MCF 10A (cell line): ENCODE results near the gene CHKB. TPM values are rescaled to one million over a fixed set of nuclear protein-coding genes. Genes with fewer than 3 reads are reported as not detected.

ENCODE experiments used
- BruUV-seq: library from RNA; stranded (reverse); fragments of 400-500 nt; replicated peaks from 2 replicates; lab custom pipeline; 2021; lab: Mats Ljungman, UMichigan
- CTCF ChIA-PET: fragments of 300-600 bp; sonication (Branson Sonifier 250); formaldehyde crosslinking; extraction: SDS; loops from one replicate; lab custom pipeline; 2021; ENCODE audit warnings: antibody characterized with exemption, inconsistent platforms; lab: Yijun Ruan, JAX
- POLR2A ChIA-PET: fragments of 300-600, 350-650 bp; sonication (Branson Sonifier 250); formaldehyde crosslinking; extraction: SDS; loops from one replicate; lab custom pipeline; 2020; ENCODE audit warnings: antibody characterized with exemption, inconsistent platforms; lab: Yijun Ruan, JAX
- DNase-seq: peaks from one replicate; pipeline ENCODE4 v3.0.0-alpha.2; 2018; ENCODE audit not compliant: unreplicated experiment
- H3K27ac Mint-ChIP-seq: one replicate; pipeline ENCODE4 v1.8.0; 2022; ENCODE audit warnings: mild to moderate bottlenecking, low read depth, mixed read lengths; ENCODE audit not compliant: unreplicated experiment
- H3K27me3 Mint-ChIP-seq: one replicate; pipeline ENCODE4 v1.8.0; 2022; ENCODE audit warnings: mixed read lengths; ENCODE audit not compliant: insufficient read depth, unreplicated experiment
- H3K36me3 Mint-ChIP-seq: one replicate; pipeline ENCODE4 v1.8.0; 2022; ENCODE audit warnings: mild to moderate bottlenecking, moderate library complexity, mixed read lengths; ENCODE audit not compliant: insufficient read depth, unreplicated experiment
- H3K4me1 Mint-ChIP-seq: one replicate; pipeline ENCODE4 v1.8.0; 2022; ENCODE audit warnings: mixed read lengths; ENCODE audit not compliant: insufficient read depth, unreplicated experiment
- H3K4me3 Mint-ChIP-seq: one replicate; pipeline ENCODE4 v1.8.0; 2022; ENCODE audit warnings: mild to moderate bottlenecking, moderate library complexity, mixed read lengths; ENCODE audit not compliant: unreplicated experiment
- H3K9me3 Mint-ChIP-seq: one replicate; pipeline ENCODE4 v1.8.0; 2022; ENCODE audit warnings: mixed read lengths; ENCODE audit not compliant: unreplicated experiment
- intact Hi-C: fragments of 100-400 bp; cut with micrococcal nuclease; formaldehyde crosslinking; loops from 2 replicates; pipeline ENCODE4 v1.14.1; 2022
- total RNA-seq: library from RNA; stranded (reverse); gene quantifications from 2 replicates; pipeline ENCODE4 v1.2.3, GENCODE V29; 2022
- TF ChIP-seq, protein P1 (sequence below): fragments of 200-600 bp; IDR thresholded peaks from one replicate; pipeline ENCODE4 v1.8.0; 2022; ENCODE audit warnings: antibody characterized with exemption, mild to moderate bottlenecking; ENCODE audit not compliant: unreplicated experiment

Gene CHKB
- total RNA-seq, 1 experiment from 2014 or later: 60.6 TPM

- POLR2A ChIA-PET: interaction anchor here (0.7 to 4.8 kb wide), 9 partner anchors 10 to 58 kb away, joined by 3 to 51 read pairs (median 10); partner anchors contain the start of genes SCO2, SYCE3 and TYMP
Measured at GRCh38 chr22:50583294-50583861, 729 bp upstream of the CHKB start.

GRCh38 chr22:50581950-50582492 is 628 bp downstream of the CHKB start:
- Mint-ChIP-seq H3K4me1 (no peaks in the 10 kb centered on the region), H3K4me3 (peak overlapping the region; percentile 94), H3K27ac (peak overlapping the region; percentile 93), H3K9me3 (no peaks in the 10 kb centered on the region), H3K27me3 (no peaks in the 10 kb centered on the region), H3K36me3 (peaks cover 14% of the 10 kb centered on the region)
- DNase-seq: peak; percentile 20
- BruUV-seq: no TSS peak
- TF ChIP-seq, protein P1, sequence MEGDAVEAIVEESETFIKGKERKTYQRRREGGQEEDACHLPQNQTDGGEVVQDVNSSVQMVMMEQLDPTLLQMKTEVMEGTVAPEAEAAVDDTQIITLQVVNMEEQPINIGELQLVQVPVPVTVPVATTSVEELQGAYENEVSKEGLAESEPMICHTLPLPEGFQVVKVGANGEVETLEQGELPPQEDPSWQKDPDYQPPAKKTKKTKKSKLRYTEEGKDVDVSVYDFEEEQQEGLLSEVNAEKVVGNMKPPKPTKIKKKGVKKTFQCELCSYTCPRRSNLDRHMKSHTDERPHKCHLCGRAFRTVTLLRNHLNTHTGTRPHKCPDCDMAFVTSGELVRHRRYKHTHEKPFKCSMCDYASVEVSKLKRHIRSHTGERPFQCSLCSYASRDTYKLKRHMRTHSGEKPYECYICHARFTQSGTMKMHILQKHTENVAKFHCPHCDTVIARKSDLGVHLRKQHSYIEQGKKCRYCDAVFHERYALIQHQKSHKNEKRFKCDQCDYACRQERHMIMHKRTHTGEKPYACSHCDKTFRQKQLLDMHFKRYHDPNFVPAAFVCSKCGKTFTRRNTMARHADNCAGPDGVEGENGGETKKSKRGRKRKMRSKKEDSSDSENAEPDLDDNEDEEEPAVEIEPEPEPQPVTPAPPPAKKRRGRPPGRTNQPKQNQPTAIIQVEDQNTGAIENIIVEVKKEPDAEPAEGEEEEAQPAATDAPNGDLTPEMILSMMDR: no peak
- CTCF ChIA-PET: interaction anchor here (0.8 to 1.8 kb wide), 5 partner anchors 13 to 84 kb away, joined by 3 to 5 read pairs (median 3); partner anchors contain the start of gene SYCE3
- intact Hi-C loops: loop anchor here (2.0 to 5.0 kb wide), 3 partner anchors 39 to 109 kb away; partner anchors contain the start of gene SCO2
- POLR2A ChIA-PET: interaction anchor here (0.6 to 4.8 kb wide), 18 partner anchors 10 to 321 kb away, joined by 3 to 51 read pairs (median 4); partner anchors contain the start of genes ARSA, LMF2, NCAPH2 and SCO2

More at GRCh38 chr22:50583294-50583861, 729 bp upstream of the CHKB start:
- Mint-ChIP-seq H3K36me3 (peaks cover 9% of the 10 kb centered on the region), H3K9me3 (no peaks in the 10 kb centered on the region), H3K4me1 (no peaks in the 10 kb centered on the region), H3K27me3 (no peaks in the 10 kb centered on the region), H3K4me3 (peak overlapping the region; percentile 94), H3K27ac (peak overlapping the region; percentile 93)
- TF ChIP-seq, protein P1: no peak
- no TSS peak for BruUV-seq
- CTCF ChIA-PET: interaction anchor here (1.0 kb wide), 1 partner anchor 36 kb away, joined by 3 read pairs; no protein-coding TSS in a partner anchor
- intact Hi-C loops: loop anchor here (2.0 to 5.0 kb wide), 3 partner anchors 37 to 107 kb away; partner anchors contain the start of gene SCO2
- DNase-seq: no peak

DNA sequence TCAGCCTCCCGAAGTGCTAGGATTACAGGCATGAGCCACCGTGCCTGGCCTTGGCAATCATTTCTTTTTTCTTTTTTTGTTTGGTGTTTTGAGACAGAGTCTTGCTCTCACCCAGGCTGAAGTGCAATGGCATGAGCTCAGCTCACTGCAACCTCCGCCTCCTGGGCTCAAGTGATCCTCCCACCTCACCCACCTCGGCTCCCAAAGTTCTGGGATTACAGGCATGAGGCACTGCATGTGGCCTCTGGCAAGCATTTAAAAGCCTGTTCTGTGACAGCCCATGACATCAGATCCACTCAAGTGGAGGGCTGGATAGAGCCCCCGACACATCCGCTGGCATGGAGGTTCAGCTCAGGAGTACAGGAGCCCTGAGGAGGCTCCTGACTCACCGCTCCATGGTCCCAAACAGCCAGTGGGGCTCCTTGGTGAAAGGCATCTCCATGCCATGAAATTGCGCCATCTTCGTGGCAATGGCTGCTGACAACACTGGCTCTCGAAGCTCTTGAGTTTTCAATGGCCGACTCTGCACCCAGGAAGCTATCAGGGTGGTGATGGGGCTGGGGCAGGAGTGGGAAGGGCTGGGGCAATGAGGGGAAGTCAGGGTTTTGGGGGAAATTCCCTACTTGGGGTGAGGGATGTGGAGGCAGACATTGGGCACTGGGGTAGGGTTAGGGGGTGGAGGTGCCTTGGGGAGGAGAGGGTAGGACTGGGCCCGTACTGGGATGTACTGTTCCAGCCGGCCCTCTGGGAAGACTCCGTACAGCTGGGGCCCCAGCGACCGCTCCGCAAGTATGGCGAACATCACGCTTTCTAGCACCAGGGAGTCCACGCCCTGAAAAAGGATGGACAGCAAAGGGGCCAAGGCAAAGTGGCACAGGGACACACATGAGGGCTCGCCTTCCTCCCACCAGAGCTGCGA is 1.4 kb downstream of the CHKB start:
- TF ChIP-seq, protein P1: no peak
- CTCF ChIA-PET: interaction anchor here (0.6 to 1.8 kb wide), 6 partner anchors 12 to 84 kb away, joined by 3 to 5 read pairs (median 3); partner anchors contain the start of gene SYCE3
- Mint-ChIP-seq H3K27ac (no peak overlapping the region), H3K4me3 (peak overlapping the region; percentile 94), H3K27me3 (no peaks in the 10 kb centered on the region), H3K9me3 (no peaks in the 10 kb centered on the region), H3K36me3 (peaks cover 14% of the 10 kb centered on the region), H3K4me1 (no peaks in the 10 kb centered on the region)
- no peak for DNase-seq
- BruUV-seq: TSS peak; percentile 43
- intact Hi-C loops: loop anchor here (5.0 kb wide), 1 partner anchor 54 kb away; the partner anchor contains the start of gene SCO2
- POLR2A ChIA-PET: interaction anchor here (0.7 to 4.8 kb wide), 9 partner anchors 11 to 73 kb away, joined by 3 to 51 read pairs (median 10); partner anchors contain the start of genes ARSA, LMF2, NCAPH2 and SCO2
